H9 (cell line): ENCODE data around the gene ECHS1. TPM values are rescaled to one million over a fixed set of nuclear protein-coding genes. Genes with fewer than 3 reads are reported as not detected.

Source experiments
- DNase-seq: peaks from one replicate; pipeline ENCODE4 v3.0.0-alpha.2; 2017
- H2AFZ ChIP-seq: one replicate; pipeline ENCODE4 v1.6.1; 2013; ENCODE audit warnings: mild to moderate bottlenecking, low read length, control low read depth, moderate library complexity
- H2AK5ac ChIP-seq: 2 replicates; pipeline ENCODE4 v1.6.1; 2013; ENCODE audit warnings: low read length, control low read depth, mixed read lengths; ENCODE audit not compliant: insufficient read length
- H2BK120ac ChIP-seq: one replicate; pipeline ENCODE4 v1.6.1; 2013; ENCODE audit warnings: low read depth, mild to moderate bottlenecking, low read length, control low read depth, inconsistent platforms; ENCODE audit not compliant: poor library complexity, severe bottlenecking
- H2BK12ac ChIP-seq: 2 replicates; pipeline ENCODE4 v1.6.1; 2013; ENCODE audit warnings: low read length, control low read depth, mixed read lengths, low read depth; ENCODE audit not compliant: insufficient read length
- H2BK15ac ChIP-seq: 2 replicates; pipeline ENCODE4 v1.6.1; 2013; ENCODE audit warnings: low read depth, low read length, control low read depth
- H2BK20ac ChIP-seq: one replicate; pipeline ENCODE4 v1.6.1; 2013; ENCODE audit warnings: low read depth, mild to moderate bottlenecking, low read length, control low read depth, inconsistent platforms; ENCODE audit not compliant: poor library complexity, severe bottlenecking
- H2BK5ac ChIP-seq: 2 replicates; pipeline ENCODE4 v1.6.1; 2013; ENCODE audit warnings: low read length, control low read depth, mixed read lengths; ENCODE audit not compliant: insufficient read length
- H3K14ac ChIP-seq: 2 replicates; pipeline ENCODE4 v1.6.1; 2013; ENCODE audit warnings: low read length, control low read depth; ENCODE audit not compliant: insufficient read depth
- H3K18ac ChIP-seq: 2 replicates; pipeline ENCODE4 v1.6.1; 2013; ENCODE audit warnings: low read depth, mild to moderate bottlenecking, mixed read lengths, low read length, control low read depth; ENCODE audit not compliant: insufficient read length
- H3K23ac ChIP-seq: 2 replicates; pipeline ENCODE4 v1.6.1; 2013; ENCODE audit warnings: low read length, control low read depth, mixed read lengths, low read depth; ENCODE audit not compliant: insufficient read length
- H3K23me2 ChIP-seq: 2 replicates; pipeline ENCODE4 v1.6.1; 2013; ENCODE audit warnings: low read depth, mild to moderate bottlenecking, mixed read lengths, low read length, control low read depth; ENCODE audit not compliant: insufficient read length, poor library complexity, severe bottlenecking
- H3K27ac ChIP-seq: 2 replicates; pipeline ENCODE4 v1.5.1; 2013; ENCODE audit warnings: low read length, control low read depth, mixed read lengths, low read depth; ENCODE audit not compliant: insufficient read length
- H3K27me3 ChIP-seq: 2 replicates; pipeline ENCODE4 v1.6.1; 2013; ENCODE audit warnings: low read length, control low read depth, inconsistent platforms; ENCODE audit not compliant: insufficient read depth
- H3K4ac ChIP-seq: 2 replicates; pipeline ENCODE4 v1.6.1; 2013; ENCODE audit warnings: low read depth, mild to moderate bottlenecking, control low read depth, inconsistent platforms, low read length, moderate library complexity
- H3K4me1 ChIP-seq: 2 replicates; pipeline ENCODE4 v1.6.1; 2013; ENCODE audit warnings: low read length, control low read depth, inconsistent platforms; ENCODE audit not compliant: insufficient read depth
- H3K4me2 ChIP-seq: 2 replicates; pipeline ENCODE4 v1.6.1; 2013; ENCODE audit warnings: low read length, control low read depth, mixed read lengths; ENCODE audit not compliant: insufficient read length, insufficient read depth
- H3K56ac ChIP-seq: 2 replicates; pipeline ENCODE4 v1.6.1; 2013; ENCODE audit warnings: low read depth, mild to moderate bottlenecking, mixed read lengths, low read length, control low read depth; ENCODE audit not compliant: insufficient read length
- H3K79me1 ChIP-seq: 2 replicates; pipeline ENCODE4 v1.6.1; 2013; ENCODE audit warnings: low read depth, mild to moderate bottlenecking, moderate library complexity, low read length, control low read depth, inconsistent platforms; ENCODE audit not compliant: insufficient read depth, poor library complexity, severe bottlenecking
- H3K79me2 ChIP-seq: 2 replicates; pipeline ENCODE4 v1.6.1; 2013; ENCODE audit warnings: low read length, control low read depth, inconsistent platforms; ENCODE audit not compliant: insufficient read depth
- H3K9ac ChIP-seq: 2 replicates; pipeline ENCODE4 v1.6.1; 2013; ENCODE audit warnings: low read length, control low read depth, mixed read lengths; ENCODE audit not compliant: insufficient read length; ENCODE audit errors: extremely low read depth
- H3K9me3 ChIP-seq: one replicate; pipeline ENCODE4 v1.6.1; 2013; ENCODE audit warnings: low read depth, low read length, inconsistent platforms; ENCODE audit not compliant: control insufficient read depth
- H3T11ph ChIP-seq: one replicate; pipeline ENCODE4 v1.6.1; 2013; ENCODE audit warnings: mild to moderate bottlenecking, low read length, control low read depth, inconsistent platforms
- H4K20me1 ChIP-seq: one replicate; pipeline ENCODE4 v1.6.1; 2013; ENCODE audit not compliant: control insufficient read depth, insufficient read length, insufficient read depth
- H4K5ac ChIP-seq: 2 replicates; pipeline ENCODE4 v1.6.1; 2013; ENCODE audit warnings: low read depth, mild to moderate bottlenecking, mixed read lengths, low read length, control low read depth; ENCODE audit not compliant: insufficient read length
- H4K8ac ChIP-seq: replicated peaks from 2 replicates; pipeline ENCODE4 v1.6.1; 2013; ENCODE audit warnings: low read length, control low read depth, mixed read lengths, low read depth; ENCODE audit not compliant: insufficient read length
- H4K91ac ChIP-seq: 2 replicates; pipeline ENCODE4 v1.6.1; 2013; ENCODE audit warnings: low read depth, mild to moderate bottlenecking, moderate library complexity, mixed read lengths, low read length, control low read depth; ENCODE audit not compliant: insufficient read length
- H3K27ac Mint-ChIP-seq, 3 experiments: 2 replicates in 2 of 3; 3 replicates in 1 of 3; pipeline ENCODE4 v1.8.0; 2020 to 2021; ENCODE audit warnings: mixed read lengths in 3 of 3, mild to moderate bottlenecking in 1 of 3, moderate library complexity in 1 of 3
- H3K27me3 Mint-ChIP-seq: 2 replicates; pipeline ENCODE4 v1.8.0; 2021; ENCODE audit warnings: low read depth, mild to moderate bottlenecking, moderate library complexity, mixed read lengths
- H3K36me3 Mint-ChIP-seq, 3 experiments: 2 replicates in 2 of 3; 3 replicates in 1 of 3; pipeline ENCODE4 v1.8.0; 2020 to 2021; ENCODE audit warnings: low read depth in 3 of 3, mixed read lengths in 3 of 3; ENCODE audit not compliant: insufficient read depth in 1 of 3
- H3K4me1 Mint-ChIP-seq, 2 experiments: 2 replicates each; pipeline ENCODE4 v1.8.0; 2020; ENCODE audit warnings: mixed read lengths in 2 of 2
- H3K4me3 Mint-ChIP-seq, 2 experiments: 2 replicates in 1 of 2; 3 replicates in 1 of 2; pipeline ENCODE4 v1.8.0; 2020 to 2021; ENCODE audit warnings: mild to moderate bottlenecking in 2 of 2, mixed read lengths in 2 of 2, moderate library complexity in 1 of 2
- H3K9me3 Mint-ChIP-seq, 2 experiments: 2 replicates in 1 of 2; 3 replicates in 1 of 2; pipeline ENCODE4 v1.8.0; 2020; ENCODE audit warnings: mild to moderate bottlenecking in 2 of 2, mixed read lengths in 2 of 2, moderate library complexity in 1 of 2
- CTCF ChIP-seq: fragments of 200-600 bp; sonication (generic); conservative IDR thresholded peaks from 3 replicates; pipeline ENCODE4 v1.8.0; 2021; ENCODE audit warnings: antibody characterized with exemption, mild to moderate bottlenecking
- WGBS: extraction: QIAGEN DNeasy Blood & Tissue Kit; methylation state at CpG from one replicate; pipeline ENCODE4 v1.1.7; 2013; ENCODE audit warnings: missing lambda C conversion rate, low lambda C conversion rate, mixed read lengths; ENCODE audit not compliant: insufficient read length; ENCODE audit errors: extremely low coverage; 5-methylcytosine and 5-hydroxymethylcytosine counted together
- total RNA-seq: library from RNA; stranded (reverse); gene quantifications from 2 replicates; pipeline ENCODE4 v1.2.1, GENCODE V29; 2021

The ECHS1 gene
- total RNA-seq, 1 experiment from 2014 or later, result 94.1 TPM

DNA sequence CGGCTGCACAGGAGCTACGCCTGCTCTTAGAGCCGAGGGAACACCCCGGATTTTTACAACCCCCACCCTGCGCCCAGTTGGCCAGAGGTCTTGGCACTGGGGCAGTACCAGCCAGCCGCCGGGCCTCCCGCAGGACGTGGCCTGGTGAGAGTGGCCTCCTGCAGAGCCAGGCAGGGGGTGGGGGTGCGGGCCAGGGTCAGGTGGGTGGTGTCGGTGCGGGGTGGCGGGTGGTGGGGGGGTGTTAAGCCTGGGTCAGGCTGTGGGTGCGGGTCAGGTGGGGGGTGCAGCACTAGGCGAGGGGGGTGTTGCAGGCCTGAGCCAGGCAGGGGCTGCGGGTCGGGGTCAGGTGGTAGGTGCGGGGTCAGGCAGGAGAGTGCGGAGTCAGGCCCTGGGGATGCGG is 647 bp downstream of the ECHS1 start:
- H2BK15ac ChIP-seq, result no peak overlapping the region
- peaks cover 11% of the 10 kb centered on the region for H3K27me3 ChIP-seq
- no peak overlapping the region for H4K5ac ChIP-seq
- no peak overlapping the region for H2BK12ac ChIP-seq
- H3K18ac ChIP-seq, result no peak overlapping the region
- H3K9me3 ChIP-seq, result no peaks in the 10 kb centered on the region
- Mint-ChIP-seq H3K27ac (no peak overlapping the region), H3K36me3 (peaks cover 15 to 36% (median 35%) of the 10 kb centered on the region in 3 experiments; a peak in 6 of 7 replicates), H3K9me3 (peaks cover 0 to 2% of the 10 kb centered on the region in 2 experiments; a peak in 2 of 5 replicates), H3K4me1 (peaks cover 2 to 7% of the 10 kb centered on the region in 2 experiments; a peak in 3 of 4 replicates), H3K27me3 (peaks cover 38% of the 10 kb centered on the region), H3K4me3 (peak overlapping the region; percentile 64 to 77)
- H3K9ac ChIP-seq, result no peak overlapping the region
- H2BK120ac ChIP-seq, result no peak overlapping the region
- no peak overlapping the region for H3K14ac ChIP-seq
- DNase-seq, result no peak
- no peak overlapping the region for H4K8ac ChIP-seq
- H3K56ac ChIP-seq, result no peak overlapping the region
- no peak overlapping the region for H3T11ph ChIP-seq
- no peak overlapping the region for H3K27ac ChIP-seq
- H4K20me1 ChIP-seq, result no peaks in the 10 kb centered on the region
- H2BK5ac ChIP-seq, result no peak overlapping the region
- whole genome bisulfite sequencing, result no CpG with 5 or more reads among the region's 20 CpGs
- H3K4ac ChIP-seq, result no peak overlapping the region
- H3K79me1 ChIP-seq, result no peaks in the 10 kb centered on the region
- H2BK20ac ChIP-seq, result no peak overlapping the region
- H3K23ac ChIP-seq, result no peak overlapping the region
- no peak for TF ChIP-seq CTCF
- H3K4me1 ChIP-seq, result no peaks in the 10 kb centered on the region
- H4K91ac ChIP-seq, result no peak overlapping the region
- no peaks in the 10 kb centered on the region for H3K23me2 ChIP-seq
- no peak overlapping the region for H3K4me2 ChIP-seq
- H2AK5ac ChIP-seq, result no peak overlapping the region
- H3K79me2 ChIP-seq, result no peaks in the 10 kb centered on the region
- no peak overlapping the region for H2AFZ ChIP-seq
